GM19468 (cell line): Measurements from ENCODE around the gene FBXL13.
"Not testable (repeated sequence)": the region's sequence is repeated elsewhere in the genome, so short reads cannot be mapped to it uniquely, and the experiment has no call there.

Source experiments
- ATAC-seq: cut with Tn5 transposase; IDR thresholded peaks from one replicate; pipeline ENCODE4 v1.9.1; 2021; ENCODE audit warnings: mild to moderate bottlenecking, moderate library complexity, moderate number of reproducible peaks; ENCODE audit not compliant: unreplicated experiment; ENCODE audit errors: extremely low read depth

The FBXL13 gene

DNA sequence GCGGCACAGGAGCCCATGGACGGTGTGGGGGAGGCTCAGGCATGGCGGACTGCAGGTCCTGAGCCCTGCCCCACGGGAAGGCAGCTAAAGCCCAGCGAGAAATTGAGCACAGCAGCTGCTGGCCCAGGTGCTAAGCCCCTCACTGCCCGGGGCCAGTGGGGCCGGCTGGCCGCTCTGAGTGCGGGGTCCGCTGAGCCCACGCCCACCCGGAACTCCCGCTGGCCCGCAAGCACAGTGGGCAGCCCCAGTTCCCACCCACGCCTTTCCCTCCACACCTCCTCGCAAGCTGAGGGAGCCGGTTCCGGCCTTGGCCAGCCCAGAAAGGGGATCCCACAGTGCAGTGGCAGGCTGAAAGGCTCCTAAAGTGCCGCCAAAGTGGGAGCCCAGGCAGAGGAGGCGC is 40.3 kb downstream of the FBXL13 start:
- not testable (repeated sequence) for ATAC-seq

DNA sequence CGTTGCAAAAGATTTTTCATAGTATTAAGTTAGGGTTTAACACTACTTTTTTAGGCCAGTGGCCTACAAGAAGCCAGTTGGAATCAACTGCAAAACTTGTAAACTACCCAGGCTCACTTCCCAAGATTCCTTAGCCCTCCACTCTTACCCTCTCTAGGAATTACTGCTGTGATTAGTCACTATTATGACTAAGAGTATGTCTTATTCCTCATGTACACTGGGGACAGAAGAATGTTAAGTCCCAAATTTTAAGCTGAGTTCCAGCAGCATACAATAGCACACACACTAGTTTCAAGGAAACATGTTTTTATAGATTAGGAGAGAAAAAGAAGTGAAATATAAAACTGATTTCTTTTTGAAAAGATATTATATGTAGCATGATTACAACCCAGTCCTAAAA is 42.8 kb downstream of the FBXL13 start:
- no peak for ATAC-seq

GRCh38 chr7:103031024-103031423 is 43.6 kb downstream of the FBXL13 start:
- no peak for ATAC-seq

DNA sequence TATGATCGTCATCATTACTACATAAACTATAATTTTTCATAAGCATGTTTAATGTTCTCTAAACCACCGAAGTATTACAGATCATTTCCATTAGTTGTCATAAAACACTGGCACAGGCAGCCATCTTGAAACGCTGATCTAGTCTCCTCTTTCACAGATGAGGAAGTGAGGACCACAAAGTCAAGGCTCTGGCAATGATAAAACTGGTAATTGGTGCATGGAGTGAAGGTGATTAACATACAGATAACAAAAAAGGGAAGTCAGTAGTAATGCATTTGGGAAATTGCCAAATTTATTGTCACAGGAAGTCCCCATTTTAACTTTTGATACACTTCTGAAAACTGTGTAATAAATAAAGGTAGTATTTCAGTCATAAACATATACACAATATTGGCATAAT is 49.3 kb downstream of the FBXL13 start:
- no peak for ATAC-seq

DNA sequence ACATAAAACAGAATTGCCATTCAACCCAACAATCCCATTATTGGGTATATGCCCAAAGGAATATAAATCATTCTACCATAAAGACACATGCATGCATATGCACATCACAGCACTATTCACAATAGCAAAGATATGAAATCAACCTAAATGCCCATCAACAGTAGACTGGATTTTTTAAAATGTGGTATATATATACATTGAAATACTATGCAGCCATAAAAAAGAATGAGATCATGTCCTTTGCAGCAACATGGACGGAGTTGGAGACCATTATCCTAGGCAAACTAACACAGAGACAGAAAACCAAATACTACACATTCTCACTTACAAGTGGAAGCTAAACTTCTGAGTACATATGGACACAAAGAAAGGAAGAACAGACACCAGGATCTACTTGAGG is 51.0 kb downstream of the FBXL13 start:
- ATAC-seq: not testable (repeated sequence)

GRCh38 chr7:103021490-103021889 is 53.1 kb downstream of the FBXL13 start:
- ATAC-seq: not testable (repeated sequence)

- not testable (repeated sequence) for ATAC-seq
These were observed 53.7 kb downstream of the FBXL13 start for GRCh38 chr7:103020876-103021275.

GRCh38 chr7:103018295-103018694 is 56.3 kb downstream of the FBXL13 start:
- not testable (repeated sequence) for ATAC-seq

- no peak for ATAC-seq
These were observed 62.9 kb downstream of the FBXL13 start for GRCh38 chr7:103011650-103012049.

GRCh38 chr7:103010211-103010610 is 64.4 kb downstream of the FBXL13 start:
- no peak for ATAC-seq

- ATAC-seq: no peak
These were observed 65.0 kb downstream of the FBXL13 start for GRCh38 chr7:103009466-103010185.

DNA sequence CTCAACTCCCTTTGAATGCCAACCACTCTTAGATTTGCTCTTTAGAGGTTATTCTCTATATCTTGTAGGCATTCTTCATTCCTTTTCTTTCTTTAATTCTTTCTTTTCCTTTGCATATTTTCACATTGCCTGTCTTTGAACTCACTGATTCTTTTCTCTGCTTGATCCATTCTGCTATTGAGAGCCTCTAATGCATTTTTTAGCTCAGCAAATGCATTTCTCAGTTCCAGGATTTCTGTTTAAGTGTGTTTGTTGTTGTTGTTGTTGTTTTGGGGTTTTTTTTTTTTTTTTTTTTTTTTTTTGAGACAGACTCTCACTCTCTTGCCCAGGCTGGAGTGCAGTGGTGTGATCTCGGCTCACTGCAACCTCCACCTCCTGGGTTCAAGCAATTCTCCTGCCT is 71.6 kb downstream of the FBXL13 start:
- no peak for ATAC-seq

GRCh38 chr7:103001210-103001609 is 73.4 kb downstream of the FBXL13 start:
- no peak for ATAC-seq

- ATAC-seq: no peak
These were observed 77.6 kb downstream of the FBXL13 start for GRCh38 chr7:102996957-102997356.

DNA sequence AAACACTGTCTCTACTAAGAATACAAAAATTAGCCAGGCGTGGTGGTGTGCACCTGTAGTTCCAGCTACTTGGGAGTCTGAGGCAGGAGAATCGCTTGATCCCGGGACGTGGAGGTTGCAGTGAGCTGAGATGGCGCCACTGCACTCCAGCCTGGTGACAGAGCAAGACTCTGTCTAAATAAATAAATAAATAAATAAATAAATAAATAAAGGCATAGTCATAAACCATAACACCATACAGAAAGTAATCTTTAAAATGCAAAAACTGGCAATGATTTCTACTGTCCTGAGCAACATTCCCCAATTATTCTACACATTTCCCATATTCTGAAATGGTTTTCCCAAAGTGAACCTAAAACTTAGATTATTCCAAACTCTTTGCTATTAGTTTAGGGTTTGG is 79.0 kb downstream of the FBXL13 start:
- ATAC-seq: not testable (repeated sequence)

- ATAC-seq: no peak
These were observed 80.0 kb downstream of the FBXL13 start for GRCh38 chr7:102994567-102994966.

DNA sequence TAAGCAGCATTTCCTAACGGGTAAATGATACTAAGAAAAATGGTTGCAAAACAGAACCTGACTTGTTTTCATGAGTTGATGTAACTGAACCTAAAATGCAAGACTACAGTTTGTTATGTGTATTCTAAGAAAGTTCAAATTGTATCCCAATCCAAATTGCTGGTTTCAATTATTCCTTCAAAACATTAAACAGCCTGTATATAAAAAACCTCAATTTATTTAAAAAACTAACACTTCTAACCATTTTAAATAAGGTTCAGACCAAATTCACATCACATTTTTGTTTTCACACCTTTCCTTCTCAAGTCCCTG is 80.9 kb downstream of the FBXL13 start:
- ATAC-seq: no peak

DNA sequence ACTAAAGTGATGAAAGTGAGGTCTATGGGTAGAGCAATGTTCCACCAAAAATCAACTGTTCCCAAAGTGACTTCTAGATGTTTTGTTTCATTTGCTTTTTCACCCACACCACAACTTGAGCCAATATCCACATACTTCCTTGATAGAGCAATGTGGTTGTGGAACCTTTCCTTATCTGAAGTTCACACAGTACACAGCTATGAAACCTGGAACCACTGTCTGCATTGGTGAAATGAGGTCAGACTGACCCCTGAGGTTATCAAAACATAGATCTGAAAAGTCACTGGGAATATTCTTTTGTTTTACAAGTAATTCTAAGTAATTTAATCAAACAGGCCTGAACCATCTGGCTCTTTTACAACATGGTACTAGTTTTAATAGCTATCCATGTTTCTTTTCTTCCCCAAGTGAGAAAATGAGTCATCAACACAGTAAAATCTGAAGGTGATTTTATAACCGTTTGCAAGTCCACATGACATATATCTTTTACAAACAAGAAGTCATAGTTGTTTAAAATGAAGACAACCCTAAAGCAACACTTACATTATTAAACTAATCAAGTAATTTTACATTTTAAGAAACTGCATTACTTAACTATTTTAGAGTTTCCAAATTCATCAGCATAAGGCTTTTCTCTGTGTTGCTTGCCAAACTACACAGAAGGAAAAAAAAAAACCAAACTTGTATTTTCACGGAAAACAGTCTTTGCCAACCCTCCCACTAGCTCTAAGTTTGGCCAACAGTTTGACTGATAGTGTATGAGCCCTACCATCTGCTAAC is 81.5 kb downstream of the FBXL13 start:
- ATAC-seq: no peak

- no peak for ATAC-seq
These were observed 82.1 kb downstream of the FBXL13 start for GRCh38 chr7:102992509-102992937.

- no peak for ATAC-seq
These were observed 82.9 kb downstream of the FBXL13 start for GRCh38 chr7:102991540-102992214.

- ATAC-seq: no peak
These were observed 83.5 kb downstream of the FBXL13 start for GRCh38 chr7:102991077-102991539.
